ENCODE data around the gene TTC33.
"Not testable (repeated sequence)": the region's sequence is repeated elsewhere in the genome, so short reads cannot be mapped to it uniquely, and the experiment has no call there.

TTC33 gene

DNA sequence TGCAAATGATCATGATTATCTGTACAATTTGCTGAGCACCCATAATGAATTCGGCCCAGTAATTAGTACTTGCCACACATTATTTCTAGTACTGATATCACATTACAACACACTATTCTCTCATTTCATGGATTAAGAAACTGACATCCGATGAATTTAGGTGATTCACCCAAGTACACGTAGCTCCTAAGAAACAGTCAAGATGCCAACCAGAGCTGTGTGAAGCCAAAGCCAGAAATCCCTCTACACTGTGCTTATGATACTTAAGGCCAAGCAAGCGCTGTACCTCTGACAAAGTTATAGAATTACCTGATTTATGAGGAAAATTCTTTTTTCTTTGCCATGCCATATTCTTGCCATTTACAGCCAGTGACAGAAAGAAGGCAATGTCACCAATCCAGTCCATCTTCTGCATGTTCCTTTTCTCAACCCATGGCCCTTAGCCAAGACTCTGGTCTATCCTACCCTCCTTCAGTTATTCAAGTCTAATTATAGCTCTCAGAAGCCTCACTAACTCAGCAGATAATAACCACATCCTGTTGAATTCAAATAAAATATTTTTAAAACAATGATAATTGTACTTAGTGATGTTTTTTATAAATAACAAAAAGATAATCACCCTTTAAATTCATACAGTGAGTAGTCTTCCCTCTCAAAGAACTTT lies 150.3 kb downstream of the TTC33 start:
- DNase-seq: no peak

- no peak for DNase-seq
These were observed 152.4 kb downstream of the TTC33 start for GRCh38 chr5:40603378-40603777.

DNA sequence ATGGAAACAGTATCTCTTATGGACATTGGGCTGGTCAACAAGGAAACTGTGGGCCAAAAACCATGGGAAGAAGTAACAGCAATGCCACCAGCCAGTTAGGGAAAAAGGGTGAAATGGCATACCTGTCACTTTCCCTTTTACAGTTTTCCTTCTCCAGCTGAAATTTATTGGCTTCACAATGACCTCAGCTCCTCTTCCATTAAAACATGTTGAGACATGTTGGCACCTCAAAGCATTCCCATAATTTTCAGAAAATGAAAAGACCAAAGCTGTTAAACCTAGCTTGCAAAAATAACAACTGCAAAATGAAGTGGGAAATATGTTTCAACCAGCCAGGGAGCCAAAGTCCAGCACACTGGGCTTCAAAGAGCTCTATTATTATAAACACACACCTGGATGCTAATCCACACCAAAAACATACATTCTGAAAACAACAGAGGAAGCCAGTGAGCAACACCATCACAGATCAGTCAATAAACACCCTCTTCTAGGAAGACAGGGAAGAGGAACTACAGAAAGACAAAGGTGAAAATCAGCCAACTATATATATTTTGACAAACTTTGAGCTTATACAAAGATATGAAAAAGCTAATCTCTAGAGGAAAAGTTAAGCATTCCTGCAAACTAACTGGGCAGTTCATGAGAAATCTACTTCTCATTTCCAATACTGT lies 154.4 kb downstream of the TTC33 start:
- no peak for DNase-seq

- DNase-seq: no peak
These were observed 155.4 kb downstream of the TTC33 start for GRCh38 chr5:40600383-40600782.

DNA sequence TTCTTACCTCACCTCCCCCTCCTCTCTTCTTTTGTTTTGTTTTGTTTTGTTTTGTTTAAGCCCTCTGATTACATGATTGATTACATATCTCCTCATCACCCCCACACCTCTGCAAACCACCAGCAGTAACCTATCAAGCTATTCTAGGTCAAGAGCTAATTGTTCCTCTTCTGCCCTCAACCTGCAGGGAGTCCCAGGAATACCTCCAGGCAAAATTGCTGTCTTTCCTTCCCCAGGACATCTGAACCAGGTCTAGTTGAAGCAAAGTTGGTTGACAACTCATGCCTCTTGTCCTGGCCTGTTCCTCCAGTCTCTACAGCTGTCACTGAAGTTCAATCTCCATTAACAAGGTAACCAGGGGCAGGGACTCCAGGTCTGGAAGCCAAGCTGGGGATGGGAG lies 156.1 kb downstream of the TTC33 start:
- DNase-seq: no peak

GRCh38 chr5:40594811-40595210 lies 160.9 kb downstream of the TTC33 start:
- DNase-seq: no peak

GRCh38 chr5:40591727-40592396 lies 163.9 kb downstream of the TTC33 start:
- not testable (repeated sequence) for DNase-seq

DNA sequence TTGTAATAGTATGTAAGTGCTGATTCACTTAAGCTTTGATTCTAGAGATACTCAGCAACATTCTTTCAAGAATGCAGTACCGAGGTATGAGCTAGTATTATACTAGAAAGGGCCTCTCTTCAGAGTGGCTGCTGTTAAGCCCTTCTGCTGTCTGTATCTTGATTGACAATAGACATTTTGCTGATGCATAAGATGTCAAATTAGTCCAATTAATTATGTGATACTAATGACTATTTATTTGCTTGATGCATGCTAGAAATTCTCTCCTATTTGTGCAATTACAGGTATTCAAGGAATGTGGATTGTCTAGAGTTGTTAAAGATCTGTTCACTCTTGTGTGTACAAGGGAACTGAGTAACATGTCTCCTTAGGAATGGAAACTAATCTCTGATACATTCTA lies 168.4 kb downstream of the TTC33 start:
- DNase-seq: no peak

- no peak for DNase-seq
These were observed 170.1 kb downstream of the TTC33 start for GRCh38 chr5:40585537-40586267.

DNA sequence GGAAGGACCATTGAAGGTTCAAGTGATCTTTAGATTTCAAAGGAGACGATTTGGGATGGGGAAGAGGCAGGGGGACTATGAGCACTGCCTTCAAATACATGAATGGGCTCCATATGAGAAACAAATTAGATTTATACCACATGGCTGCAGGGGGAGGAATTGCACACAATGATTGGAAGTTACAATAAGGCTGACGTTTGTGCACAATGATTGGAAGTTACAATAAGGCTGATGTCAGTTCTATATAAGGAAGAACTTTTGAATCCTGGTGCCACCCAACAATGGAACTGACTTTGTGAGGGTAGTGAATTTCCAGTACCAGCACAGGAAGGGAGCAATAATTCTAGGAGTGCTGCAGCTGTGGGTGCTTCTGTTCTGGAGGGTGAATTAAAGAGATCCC lies 171.7 kb downstream of the TTC33 start:
- DNase-seq: no peak

- no peak for DNase-seq
These were observed 177.0 kb downstream of the TTC33 start for GRCh38 chr5:40578501-40579451.

DNA sequence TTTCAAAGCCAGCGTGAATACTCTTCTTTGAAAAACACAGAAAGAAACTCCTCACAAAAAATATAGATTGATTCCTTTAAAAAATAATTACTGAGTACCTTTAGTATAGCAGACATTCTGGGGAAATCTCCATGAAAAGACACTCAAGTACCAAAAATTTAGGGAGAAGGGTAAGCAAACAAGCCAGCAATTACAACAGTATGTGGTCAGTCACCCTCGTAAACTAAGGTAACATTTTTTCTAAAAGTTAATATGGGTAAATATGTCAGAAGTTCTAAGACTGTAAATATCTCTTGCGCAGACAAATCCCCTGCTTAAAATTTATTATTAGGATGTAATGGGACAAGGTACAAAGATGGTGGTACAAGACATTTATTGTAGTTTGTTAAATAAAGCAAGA lies 178.0 kb downstream of the TTC33 start:
- no peak for DNase-seq

DNA sequence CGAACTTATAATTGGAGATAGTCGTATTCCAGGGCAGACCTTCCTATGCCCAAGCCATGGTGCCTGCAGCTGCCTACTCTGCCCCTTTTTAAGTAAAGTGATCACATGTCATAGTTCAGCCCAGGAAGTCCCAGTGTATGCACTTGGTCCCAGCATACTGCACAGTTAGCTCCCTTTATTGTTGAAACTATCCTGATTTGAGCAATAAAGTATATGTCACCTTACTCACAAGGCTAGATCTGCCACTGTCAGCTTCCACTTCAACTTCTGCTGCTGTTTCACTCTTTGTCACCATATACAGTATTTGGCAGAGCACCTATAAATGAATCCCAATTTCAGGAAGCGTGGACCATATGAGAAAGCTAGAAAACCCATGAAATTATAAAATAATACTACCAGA lies 179.8 kb downstream of the TTC33 start:
- DNase-seq: no peak

- no peak for DNase-seq
These were observed 180.3 kb downstream of the TTC33 start for GRCh38 chr5:40575411-40575810.

DNA sequence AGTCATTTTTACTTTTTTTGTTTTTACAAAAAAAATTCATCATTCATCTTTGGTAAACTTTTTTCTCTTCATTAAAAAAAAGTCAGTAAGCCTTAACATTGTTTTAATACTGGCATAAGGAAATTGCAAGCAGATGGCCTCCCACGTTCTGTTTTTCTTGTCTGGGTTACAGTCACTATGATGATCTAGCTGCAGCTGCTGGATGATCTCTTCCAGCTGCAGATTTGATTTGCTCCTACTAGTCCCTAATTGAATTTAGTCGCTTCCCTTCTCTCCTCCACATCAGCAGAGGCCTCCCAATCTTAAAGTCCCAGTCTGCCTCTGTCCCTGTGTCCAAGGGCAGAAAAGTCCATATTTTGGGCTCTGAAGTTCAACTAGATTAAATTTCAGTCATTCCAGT lies 182.8 kb downstream of the TTC33 start:
- no peak for DNase-seq

GRCh38 chr5:40572391-40572790 lies 183.4 kb downstream of the TTC33 start:
- DNase-seq: no peak

GRCh38 chr5:40571729-40572128 lies 184.0 kb downstream of the TTC33 start:
- no peak for DNase-seq

DNA sequence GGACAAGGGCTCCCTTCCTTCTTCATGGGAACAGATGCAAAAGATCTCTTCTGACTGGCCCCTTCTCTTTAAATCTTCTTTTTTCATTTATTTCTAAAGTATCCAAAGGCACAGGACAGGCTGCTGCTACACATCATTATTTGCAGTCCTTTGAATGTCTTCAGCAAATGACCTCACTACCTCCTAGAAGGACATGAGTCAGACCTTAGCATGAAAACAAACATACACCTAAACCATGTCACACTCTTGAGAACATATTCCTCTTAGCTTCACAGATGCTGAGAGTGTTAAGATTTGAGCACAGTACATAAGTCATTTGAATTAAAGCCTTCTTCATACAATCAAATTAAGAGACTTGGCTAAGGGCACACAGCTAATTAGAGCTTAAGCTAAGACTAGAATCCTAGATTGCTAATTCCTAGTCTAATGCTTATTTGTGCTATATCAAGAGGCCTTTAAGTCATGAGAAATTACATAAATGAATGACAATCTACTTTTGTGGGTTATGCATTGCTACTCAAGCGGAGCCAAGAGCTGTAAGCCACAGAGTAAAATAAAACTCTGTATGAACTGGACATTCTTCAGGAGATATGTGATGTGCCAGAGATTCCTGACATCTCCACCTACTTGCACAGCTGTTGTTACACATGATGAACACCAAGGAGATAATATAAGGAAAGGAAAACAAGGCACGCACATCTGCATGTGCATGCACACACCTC lies 185.2 kb downstream of the TTC33 start:
- DNase-seq: no peak

GRCh38 chr5:40569546-40570270 lies 186.1 kb downstream of the TTC33 start:
- no peak for DNase-seq

DNA sequence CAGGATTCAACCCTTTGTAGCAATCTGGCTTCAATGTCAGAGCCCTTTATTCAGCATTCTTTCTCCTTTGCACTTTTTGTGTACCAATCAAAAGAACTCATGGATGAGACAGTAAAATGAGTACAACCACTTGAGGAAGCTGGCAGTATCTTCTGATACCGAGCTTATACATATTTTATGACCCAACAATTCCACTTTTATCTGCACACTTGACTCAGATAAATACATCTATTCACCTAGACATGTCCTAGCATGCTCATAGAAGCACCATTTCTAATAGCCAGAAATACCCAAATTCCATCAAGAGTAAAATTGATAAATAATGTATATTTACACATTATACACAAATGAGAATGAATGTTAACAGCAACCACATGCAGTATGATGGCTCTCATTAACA lies 187.2 kb downstream of the TTC33 start:
- DNase-seq: no peak

DNA sequence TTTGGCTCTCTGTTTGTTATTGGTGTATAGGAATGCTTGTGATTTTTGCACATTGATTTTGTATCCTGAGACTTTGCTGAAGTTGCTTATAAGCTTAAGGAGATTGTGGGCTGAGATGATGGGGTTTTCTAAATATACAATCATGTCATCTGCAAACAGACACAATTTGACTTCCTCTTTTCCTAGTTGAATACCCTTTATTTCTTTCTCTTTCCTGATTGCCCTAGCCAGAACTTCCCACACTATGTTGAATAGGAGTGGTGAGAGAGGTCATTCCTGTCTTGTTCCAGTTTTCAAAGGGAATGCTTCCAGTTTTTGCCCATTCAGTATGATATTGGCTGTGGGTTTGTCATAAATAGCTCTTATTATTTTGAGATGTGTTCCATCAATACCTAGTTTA lies 192.6 kb downstream of the TTC33 start:
- DNase-seq: not testable (repeated sequence)
